ENCODE measurements around the gene ESR1. TPM values are rescaled to one million over a fixed set of nuclear protein-coding genes. Genes with fewer than 3 reads are reported as not detected.
A peak's percentile ranks its signal among the peaks of the same experiment; 100 is the strongest.

The ESR1 gene
- total and polyA plus RNA-seq, 12 donors: 0.09 to 1.9 (median 1.2) TPM

GRCh38 chr6:152091851-152092341, 284.4 kb downstream of the ESR1 start:
- ATAC-seq: peak in 1 of 8 donors; percentile 59
- 64 to 78% methylated on average over 4 of the region's 4 CpGs for WGBS, 2 donors
- DNase-seq: no peak
- peaks cover 0 to 31% (median 18%) of the 10 kb centered on the region in 9 donors for H3K4me1 ChIP-seq
- H3K27me3 ChIP-seq: no peaks in the 10 kb centered on the region
- no peaks in the 10 kb centered on the region for H3K9me3 ChIP-seq
- H3K36me3 ChIP-seq: no peaks in the 10 kb centered on the region
- no peak overlapping the region for H3K4me3 ChIP-seq
- no peak for TF ChIP-seq CTCF (IDR thresholded peaks at IDR 0.05)
- intact Hi-C loops (cut with DNase I): no loop called here
- H3K27ac ChIP-seq: peak overlapping the region in 1 of 10 donors; percentile 1

- H3K9me3 ChIP-seq: no peaks in the 10 kb centered on the region
- intact Hi-C loops (cut with DNase I): no loop called here
- ATAC-seq (no peak), DNase-seq (no peak)
- WGBS, 2 donors: 83 to 87% methylated on average over 6 of the region's 6 CpGs
- no peaks in the 10 kb centered on the region for H3K36me3 ChIP-seq
- peaks cover 0 to 38% (median 18%) of the 10 kb centered on the region in 9 donors for H3K4me1 ChIP-seq
- H3K27me3 ChIP-seq: no peaks in the 10 kb centered on the region
- H3K4me3 ChIP-seq: no peak overlapping the region
- no peak overlapping the region for H3K27ac ChIP-seq
- TF ChIP-seq CTCF (IDR thresholded peaks at IDR 0.05): no peak
Observed at GRCh38 chr6:152093711-152094110, 286.2 kb downstream of the ESR1 start.

GRCh38 chr6:152094276-152094675, 286.8 kb downstream of the ESR1 start:
- ATAC-seq (no peak), DNase-seq (no peak)
- H3K27ac ChIP-seq: peak overlapping the region in 1 of 10 donors; percentile 37
- no peak overlapping the region for H3K4me3 ChIP-seq
- no peak for TF ChIP-seq CTCF (IDR thresholded peaks at IDR 0.05)
- no peaks in the 10 kb centered on the region for H3K36me3 ChIP-seq
- peaks cover 0 to 39% (median 18%) of the 10 kb centered on the region in 9 donors for H3K4me1 ChIP-seq
- intact Hi-C loops (cut with DNase I): no loop called here
- 92 to 96% methylated on average over 4 of the region's 4 CpGs for WGBS, 2 donors
- no peaks in the 10 kb centered on the region for H3K9me3 ChIP-seq
- no peaks in the 10 kb centered on the region for H3K27me3 ChIP-seq

GRCh38 chr6:152094992-152095592, 287.6 kb downstream of the ESR1 start:
- intact Hi-C loops (cut with DNase I): no loop called here
- no peaks in the 10 kb centered on the region for H3K27me3 ChIP-seq
- DNase-seq: peak; percentile 61 to 64
- peak overlapping the region in 5 of 10 donors; percentile 25 to 73 (median 37) for H3K27ac ChIP-seq
- no peaks in the 10 kb centered on the region for H3K36me3 ChIP-seq
- WGBS, 2 donors: 69 to 70% methylated on average over 3 of the region's 3 CpGs
- H3K9me3 ChIP-seq: no peaks in the 10 kb centered on the region
- peak; percentile 70 to 93 (median 82) for ATAC-seq
- TF ChIP-seq CTCF (IDR thresholded peaks at IDR 0.05): no peak
- no peak overlapping the region for H3K4me3 ChIP-seq
- H3K4me1 ChIP-seq: peaks cover 0 to 47% (median 25%) of the 10 kb centered on the region in 9 donors

Data from heart right ventricle (tissue), 16 donors.